Testis (tissue), 2 donors: Measurements from ENCODE around the gene DNMBP.
"Not testable (repeated sequence)": the region's sequence is repeated elsewhere in the genome, so short reads cannot be mapped to it uniquely, and the experiment has no call there.

Source experiments
- CTCF ChIP-seq, 3 experiments: fragments of 450-650 bp in 2 of 3; fragments of 200-600 bp in 1 of 3; sonication (generic) in 1 of 3; IDR thresholded peaks; one replicate each; pipeline ENCODE4 v1.5.1; 2016 to 2019; ENCODE audit warnings: antibody characterized with exemption in 3 of 3, mild to moderate bottlenecking in 2 of 3, moderate library complexity in 1 of 3
- POLR2A ChIP-seq: fragments of 450-650 bp; IDR thresholded peaks from one replicate; pipeline ENCODE4 v1.6.1; 2017; ENCODE audit warnings: antibody characterized with exemption, mild to moderate bottlenecking, moderate library complexity

DNA sequence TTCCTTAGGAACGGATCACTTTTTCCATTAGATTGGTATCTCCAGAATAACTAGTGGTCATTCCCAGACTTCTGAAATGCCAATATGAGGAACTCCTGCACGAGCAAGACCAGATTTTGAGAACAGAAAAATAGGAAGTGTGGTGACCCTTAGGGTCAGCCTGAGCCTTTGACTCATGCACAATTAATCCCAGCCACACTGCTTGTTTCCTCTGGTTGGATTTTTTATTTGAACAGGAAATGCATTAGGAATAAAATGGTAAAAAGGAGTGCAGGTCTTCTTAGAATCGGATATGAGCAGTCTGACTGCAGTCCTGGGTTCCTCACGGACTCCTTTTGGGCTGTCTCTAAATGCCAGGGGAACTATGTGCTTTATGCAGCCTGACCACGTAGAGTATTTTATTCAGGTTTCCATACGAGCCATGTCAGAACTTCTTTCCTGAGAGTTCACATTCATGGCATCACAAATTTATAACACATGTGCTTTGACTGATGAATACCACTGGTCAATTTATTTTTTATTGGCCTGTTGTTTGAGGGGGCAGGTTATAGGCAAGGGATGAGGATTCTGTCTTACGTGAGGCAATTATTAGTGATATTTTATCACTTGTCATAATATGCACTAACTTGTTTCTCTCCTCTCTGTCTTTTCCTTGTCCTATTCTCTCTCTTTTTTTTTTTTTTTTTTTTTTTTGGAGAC lies 46.1 kb downstream of the DNMBP start:
- TF ChIP-seq CTCF (IDR thresholded peaks at IDR 0.05); POLR2A: not testable (repeated sequence)
